OCI-LY3 (cell line): ENCODE measurements around the gene ST3GAL4.

Experiments
- H2AFZ ChIP-seq: fragments of 200-600, 300-600 bp; shearing (Covaris generic); 2 replicates; pipeline ENCODE4 v1.6.0; 2014; ENCODE audit warnings: antibody characterized with exemption, low read depth, low read length
- H3K27ac ChIP-seq: fragments of 200-600, 300-600 bp; sonication (generic); 2 replicates; pipeline ENCODE4 v1.5.1; 2014; ENCODE audit warnings: mild to moderate bottlenecking, low read length, moderate library complexity, mixed read lengths
- H3K27me3 ChIP-seq: fragments of 200-600, 300-600 bp; sonication (generic); 2 replicates; pipeline ENCODE4 v1.6.1; 2014; ENCODE audit warnings: low read depth, low read length, mixed read lengths
- H3K36me3 ChIP-seq: fragments of 200-600, 300-600 bp; sonication (generic); replicated peaks from 2 replicates; pipeline ENCODE3; 2014; ENCODE audit warnings: low read depth, low read length, mixed read lengths
- H3K4me1 ChIP-seq: fragments of 300-600, 200-600 bp; sonication (generic); 2 replicates; pipeline ENCODE4 v1.6.1; 2014; ENCODE audit warnings: low read length, mixed read lengths
- H3K4me2 ChIP-seq: fragments of 200-600, 300-600 bp; sonication (generic); 2 replicates; pipeline ENCODE4 v1.6.1; 2014; ENCODE audit warnings: low read length, mixed read lengths
- H3K4me3 ChIP-seq: fragments of 300-600, 200-600 bp; sonication (generic); 2 replicates; pipeline ENCODE4 v1.5.1; 2014; ENCODE audit warnings: antibody characterized with exemption, mild to moderate bottlenecking, low read length, moderate library complexity
- H3K79me2 ChIP-seq: fragments of 300-600, 200-600 bp; shearing (Covaris generic); 2 replicates; pipeline ENCODE4 v1.6.1; 2014; ENCODE audit warnings: mild to moderate bottlenecking, low read length, mixed read lengths
- H3K9ac ChIP-seq: fragments of 300-600, 200-600 bp; shearing (Covaris generic); 2 replicates; pipeline ENCODE4 v1.6.0; 2014; ENCODE audit warnings: mild to moderate bottlenecking, low read length, moderate library complexity
- H3K9me3 ChIP-seq: fragments of 200-600, 300-600 bp; shearing (Covaris generic); 2 replicates; pipeline ENCODE4 v1.6.1; 2014; ENCODE audit warnings: low read length, mixed read lengths; ENCODE audit not compliant: insufficient read depth
- H4K20me1 ChIP-seq: fragments of 200-600, 300-600 bp; sonication (generic); 2 replicates; pipeline ENCODE4 v1.6.1; 2016; ENCODE audit warnings: low read length, mixed read lengths; ENCODE audit not compliant: insufficient read depth
- EZH2phosphoT487 ChIP-seq: fragments of 200-600 bp; shearing (Covaris generic); IDR thresholded peaks from 2 replicates; pipeline ENCODE4 v1.6.1; 2018; ENCODE audit warnings: antibody characterized with exemption, mixed run types, low read depth
- TF ChIP-seq, protein P1 (sequence below): fragments of 200-600, 300-600 bp; sonication (generic); IDR thresholded peaks from 2 replicates; pipeline ENCODE4 v1.5.1; 2014; ENCODE audit warnings: antibody characterized with exemption, low read length, low read depth

The ST3GAL4 gene

DNA sequence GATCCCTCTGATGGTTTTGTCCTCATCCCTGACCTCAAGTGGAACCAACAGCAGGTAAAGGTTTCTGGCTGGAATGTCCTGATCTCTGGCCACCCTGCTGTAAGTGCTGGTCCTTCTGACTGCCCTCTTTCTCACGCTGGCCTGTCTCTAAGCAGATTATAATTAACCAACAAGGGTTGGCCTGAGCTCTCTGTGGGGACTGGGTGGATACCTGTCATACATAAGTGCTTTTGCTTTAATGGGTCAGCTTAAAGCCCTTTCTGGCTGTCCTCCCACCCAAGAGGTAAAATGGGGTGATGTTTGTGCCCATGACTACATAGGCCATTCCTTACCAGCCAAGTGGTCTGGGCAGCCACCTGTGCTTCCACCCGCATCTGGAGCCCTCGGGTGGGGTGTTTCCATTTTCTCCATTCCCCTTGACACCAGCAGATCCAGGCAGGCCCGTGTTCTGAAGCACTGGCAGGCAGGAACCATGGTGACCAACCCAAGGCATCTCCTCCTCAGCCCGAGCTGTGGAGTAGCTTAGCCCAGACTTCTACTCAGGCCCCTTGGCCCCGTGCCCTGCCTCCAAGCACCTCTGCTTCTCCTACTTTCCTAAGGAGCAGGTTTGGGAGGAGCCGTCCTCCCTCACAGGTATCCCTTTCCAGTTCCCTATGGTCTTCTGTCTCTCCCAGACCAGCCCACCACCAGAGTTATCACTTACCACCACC lies 17.0 kb upstream of the ST3GAL4 start:
- Histone ChIP-seq H3K4me1 (peaks cover 56% of the 10 kb centered on the region), H3K4me2 (peak overlapping the region; percentile 89), H3K27ac (peak overlapping the region; percentile 95)

DNA sequence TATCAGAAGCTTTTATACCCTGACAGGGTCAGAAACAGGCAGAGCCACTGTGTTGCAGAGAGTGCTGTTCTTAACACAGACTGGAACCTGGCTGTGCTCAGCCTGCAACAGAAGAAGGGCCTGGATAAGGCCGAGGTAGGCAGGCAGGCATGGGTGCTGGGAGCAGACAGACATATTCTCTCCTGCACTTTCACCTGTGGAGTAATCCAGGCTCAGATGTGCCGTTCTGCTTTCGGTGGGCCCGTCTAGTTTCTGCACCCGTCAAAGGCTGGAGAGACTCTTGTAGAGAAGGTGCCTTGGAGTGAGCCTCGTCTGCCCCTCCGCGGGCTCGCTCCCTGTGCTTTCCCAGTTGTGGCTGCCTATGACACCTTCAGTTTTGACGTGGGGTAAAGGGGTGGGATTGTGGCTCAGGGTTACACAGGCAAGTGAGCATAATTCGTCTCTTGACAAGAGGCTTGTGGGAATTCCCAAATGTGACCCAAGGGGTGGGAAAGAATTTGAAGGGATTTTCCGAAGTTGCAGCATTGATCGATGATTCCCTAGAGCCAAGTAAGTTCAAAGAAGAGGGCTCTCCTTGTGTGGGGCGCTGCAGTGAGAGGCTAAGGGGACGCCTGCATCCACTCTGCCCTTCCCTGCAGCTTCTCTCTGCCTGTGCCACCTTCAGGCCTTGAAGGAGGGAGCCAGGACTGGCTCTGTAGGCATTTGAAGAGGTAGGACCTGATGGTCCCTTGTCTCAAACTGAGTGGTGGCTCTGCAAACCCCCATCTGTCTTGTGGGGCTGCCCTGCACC lies 16.2 kb upstream of the ST3GAL4 start:
- peak overlapping the region; percentile 65; the same call in 1 of the 2 replicates for H3K4me3 ChIP-seq
- H3K4me2 ChIP-seq: peak overlapping the region; percentile 89
- H3K9ac ChIP-seq: peak overlapping the region; percentile 82; the same call in 1 of the 2 replicates
- H3K27ac ChIP-seq: peak overlapping the region; percentile 95
- H4K20me1 ChIP-seq: no peaks in the 10 kb centered on the region
- H2AFZ ChIP-seq: no peak overlapping the region
- no peaks in the 10 kb centered on the region for H3K27me3 ChIP-seq
- H3K4me1 ChIP-seq: peaks cover 56% of the 10 kb centered on the region
- peaks cover 59% of the 10 kb centered on the region for H3K36me3 ChIP-seq
- no peak for TF ChIP-seq EZH2phosphoT487
- TF ChIP-seq, protein P1, sequence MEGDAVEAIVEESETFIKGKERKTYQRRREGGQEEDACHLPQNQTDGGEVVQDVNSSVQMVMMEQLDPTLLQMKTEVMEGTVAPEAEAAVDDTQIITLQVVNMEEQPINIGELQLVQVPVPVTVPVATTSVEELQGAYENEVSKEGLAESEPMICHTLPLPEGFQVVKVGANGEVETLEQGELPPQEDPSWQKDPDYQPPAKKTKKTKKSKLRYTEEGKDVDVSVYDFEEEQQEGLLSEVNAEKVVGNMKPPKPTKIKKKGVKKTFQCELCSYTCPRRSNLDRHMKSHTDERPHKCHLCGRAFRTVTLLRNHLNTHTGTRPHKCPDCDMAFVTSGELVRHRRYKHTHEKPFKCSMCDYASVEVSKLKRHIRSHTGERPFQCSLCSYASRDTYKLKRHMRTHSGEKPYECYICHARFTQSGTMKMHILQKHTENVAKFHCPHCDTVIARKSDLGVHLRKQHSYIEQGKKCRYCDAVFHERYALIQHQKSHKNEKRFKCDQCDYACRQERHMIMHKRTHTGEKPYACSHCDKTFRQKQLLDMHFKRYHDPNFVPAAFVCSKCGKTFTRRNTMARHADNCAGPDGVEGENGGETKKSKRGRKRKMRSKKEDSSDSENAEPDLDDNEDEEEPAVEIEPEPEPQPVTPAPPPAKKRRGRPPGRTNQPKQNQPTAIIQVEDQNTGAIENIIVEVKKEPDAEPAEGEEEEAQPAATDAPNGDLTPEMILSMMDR: no peak
- H3K9me3 ChIP-seq: no peaks in the 10 kb centered on the region
- peaks cover 27% of the 10 kb centered on the region for H3K79me2 ChIP-seq

More for the DNA sequence above, 17.0 kb upstream of the ST3GAL4 start:
- peaks cover 51% of the 10 kb centered on the region for H3K36me3 ChIP-seq
- no peaks in the 10 kb centered on the region for H4K20me1 ChIP-seq
- H2AFZ ChIP-seq: no peak overlapping the region
- no peaks in the 10 kb centered on the region for H3K9me3 ChIP-seq
- peak overlapping the region; percentile 65 for H3K4me3 ChIP-seq
- H3K27me3 ChIP-seq: no peaks in the 10 kb centered on the region
- H3K79me2 ChIP-seq: peaks cover 27% of the 10 kb centered on the region
- H3K9ac ChIP-seq: peak overlapping the region; percentile 82
- TF ChIP-seq EZH2phosphoT487: no peak
- TF ChIP-seq, protein P1: no peak

DNA sequence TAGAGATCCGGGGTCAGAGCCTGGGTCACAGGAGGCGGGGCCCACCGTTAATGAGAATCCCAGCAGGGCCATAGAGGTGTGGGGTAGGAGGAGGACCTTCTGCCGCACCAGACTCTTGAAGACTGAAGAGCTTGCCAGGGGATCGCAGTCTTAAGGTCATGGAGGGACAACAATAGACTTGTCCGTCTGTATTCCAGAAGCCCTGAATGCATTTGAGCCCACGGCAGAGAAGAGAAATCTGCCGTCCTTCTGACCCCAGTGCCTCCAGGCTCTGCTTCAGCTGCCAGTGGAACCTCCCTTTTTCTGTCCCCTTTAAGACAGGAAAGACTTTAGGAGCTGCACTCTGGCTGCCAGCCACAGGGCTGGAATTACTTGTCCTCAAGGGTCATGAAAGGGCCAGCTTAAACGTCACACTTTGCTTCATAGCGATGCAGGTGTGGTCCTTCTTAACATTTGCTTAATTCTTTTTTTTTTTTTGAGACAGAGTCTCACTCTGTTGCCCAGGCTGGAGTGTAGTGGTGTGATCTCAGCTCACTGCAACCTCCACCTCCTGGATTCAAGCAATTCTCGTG lies 15.5 kb upstream of the ST3GAL4 start:
- Histone ChIP-seq H4K20me1 (no peaks in the 10 kb centered on the region), H3K27me3 (no peaks in the 10 kb centered on the region), H3K36me3 (peaks cover 62% of the 10 kb centered on the region), H3K4me2 (no peak overlapping the region), H2AFZ (no peak overlapping the region), H3K27ac (no peak overlapping the region), H3K4me1 (peaks cover 56% of the 10 kb centered on the region), H3K79me2 (peaks cover 27% of the 10 kb centered on the region), H3K9me3 (no peaks in the 10 kb centered on the region), H3K9ac (no peak overlapping the region), H3K4me3 (no peak overlapping the region)
- TF ChIP-seq, protein P1: no peak
- TF ChIP-seq EZH2phosphoT487: no peak
